Dendritic cell treated with granulocyte-macrophage colony-stimulating factor and Interleukin-4, amounts not matched to agents 40 ng/mL and 50 ng/mL, for 4 days (primary cell): ENCODE data around the gene DCST1.

Source experiments
- H3K27ac Mint-ChIP-seq: one replicate; pipeline ENCODE4 v1.8.0; 2022; ENCODE audit warnings: mild to moderate bottlenecking, mixed read lengths
- H3K27me3 Mint-ChIP-seq: one replicate; pipeline ENCODE4 v1.8.0; 2022; ENCODE audit warnings: mild to moderate bottlenecking, mixed read lengths
- H3K36me3 Mint-ChIP-seq: one replicate; pipeline ENCODE4 v1.8.0; 2022; ENCODE audit warnings: low read depth, mixed read lengths
- H3K4me1 Mint-ChIP-seq: one replicate; pipeline ENCODE4 v1.8.0; 2022; ENCODE audit warnings: low read depth, mixed read lengths
- H3K4me3 Mint-ChIP-seq: one replicate; pipeline ENCODE4 v1.8.0; 2022; ENCODE audit warnings: mild to moderate bottlenecking, moderate library complexity, mixed read lengths
- H3K9me3 Mint-ChIP-seq: one replicate; pipeline ENCODE4 v1.8.0; 2022; ENCODE audit warnings: mixed read lengths
- intact Hi-C: fragments of 100-400 bp; cut with micrococcal nuclease; formaldehyde crosslinking; loops from one replicate; pipeline ENCODE4 v1.15.0; 2022

Gene DCST1

GRCh38 chr1:155005076-155006011 is 28.3 kb upstream of the DCST1 start:
- Mint-ChIP-seq H3K27me3 (no peaks in the 10 kb centered on the region), H3K36me3 (peaks cover 73% of the 10 kb centered on the region), H3K4me3 (peak overlapping the region; percentile 96), H3K4me1 (peaks cover 66% of the 10 kb centered on the region), H3K27ac (peak overlapping the region; percentile 100), H3K9me3 (no peaks in the 10 kb centered on the region)
- intact Hi-C loops, result loop anchor here (5.0 kb wide), 1 partner anchor 33 kb away; the partner anchor contains the start of genes CKS1B and SHC1

DNA sequence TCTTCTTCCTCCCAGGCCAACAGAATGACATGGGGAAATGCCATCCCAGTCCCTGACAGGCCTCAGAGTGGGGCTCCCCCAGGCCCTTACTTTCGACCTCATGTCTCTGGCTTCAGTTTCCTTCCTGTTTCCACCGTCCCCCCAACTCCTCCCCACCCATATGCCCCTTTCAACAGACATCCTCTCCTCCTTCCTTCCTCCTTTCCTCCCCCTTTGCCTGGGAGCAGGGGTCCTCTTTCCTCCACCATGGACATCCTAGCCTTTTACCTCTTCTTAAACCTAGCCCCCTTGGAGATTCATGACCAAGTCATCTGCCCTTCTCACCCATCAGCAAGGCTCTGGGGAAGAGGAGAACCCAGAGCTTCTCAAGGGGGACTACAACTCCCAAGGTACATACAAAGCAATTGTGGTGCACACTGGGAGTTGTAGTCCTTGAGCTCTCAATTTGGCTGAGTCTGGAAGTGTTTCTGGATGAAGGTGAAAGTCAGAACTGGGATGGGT is 27.0 kb upstream of the DCST1 start:
- peak overlapping the region; percentile 61 for H3K4me3 Mint-ChIP-seq
- no peaks in the 10 kb centered on the region for H3K9me3 Mint-ChIP-seq
- peak overlapping the region; percentile 100 for H3K27ac Mint-ChIP-seq
- intact Hi-C loops, result loop anchor here (5.0 kb wide), 1 partner anchor 34 kb away; the partner anchor contains the start of genes CKS1B and SHC1
- H3K36me3 Mint-ChIP-seq, result peaks cover 78% of the 10 kb centered on the region
- no peaks in the 10 kb centered on the region for H3K27me3 Mint-ChIP-seq
- H3K4me1 Mint-ChIP-seq, result peaks cover 78% of the 10 kb centered on the region

- Mint-ChIP-seq H3K4me1 (peaks cover 85% of the 10 kb centered on the region), H3K4me3 (peak overlapping the region; percentile 92)
Measured at GRCh38 chr1:155007251-155007828, 26.3 kb upstream of the DCST1 start.

GRCh38 chr1:155008015-155008941 is 25.3 kb upstream of the DCST1 start:
- Mint-ChIP-seq H3K36me3 (peaks cover 77% of the 10 kb centered on the region), H3K9me3 (no peaks in the 10 kb centered on the region), H3K4me1 (peaks cover 94% of the 10 kb centered on the region), H3K27ac (peak overlapping the region; percentile 100), H3K4me3 (peak overlapping the region; percentile 92), H3K27me3 (no peaks in the 10 kb centered on the region)
- intact Hi-C loops, result loop anchor here (5.0 kb wide), 1 partner anchor 36 kb away; the partner anchor contains the start of genes CKS1B and SHC1

More at GRCh38 chr1:155007251-155007828, 26.3 kb upstream of the DCST1 start:
- Mint-ChIP-seq H3K27ac (peak overlapping the region; percentile 100), H3K36me3 (peaks cover 76% of the 10 kb centered on the region), H3K27me3 (no peaks in the 10 kb centered on the region), H3K9me3 (no peaks in the 10 kb centered on the region)
- intact Hi-C loops, result loop anchor here (5.0 kb wide), 1 partner anchor 35 kb away; the partner anchor contains the start of genes CKS1B and SHC1

- Mint-ChIP-seq H3K9me3 (no peaks in the 10 kb centered on the region), H3K4me3 (peak overlapping the region; percentile 92)
- intact Hi-C loops, result loop anchor here (5.0 kb wide), 1 partner anchor 37 kb away; the partner anchor contains the start of genes CKS1B and SHC1
Measured at GRCh38 chr1:155009221-155009711, 24.4 kb upstream of the DCST1 start.

DNA sequence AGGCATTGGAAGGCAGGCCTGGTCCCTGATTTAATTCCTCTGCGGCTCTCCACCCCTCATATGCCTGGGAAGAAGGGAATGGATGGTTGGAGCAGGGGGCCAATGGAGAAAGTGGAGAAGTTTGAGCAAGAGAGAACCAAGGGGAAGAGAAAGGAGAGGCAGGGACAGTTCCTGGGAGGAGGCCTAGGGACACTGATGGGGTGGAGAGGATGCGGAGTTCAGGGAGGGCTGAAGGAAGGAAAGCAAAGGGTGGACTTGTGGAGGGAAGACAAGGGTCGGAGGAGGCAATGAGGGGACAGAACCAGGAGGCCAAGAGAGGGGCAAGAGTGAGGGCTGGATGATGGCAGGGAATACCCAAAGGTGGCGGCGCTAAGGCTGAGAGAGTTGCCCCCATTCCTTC is 23.9 kb upstream of the DCST1 start:
- Mint-ChIP-seq H3K4me1 (peaks cover 92% of the 10 kb centered on the region), H3K27ac (peak overlapping the region; percentile 100), H3K36me3 (peaks cover 79% of the 10 kb centered on the region), H3K9me3 (no peaks in the 10 kb centered on the region), H3K27me3 (no peaks in the 10 kb centered on the region), H3K4me3 (peak overlapping the region; percentile 92)
- intact Hi-C loops, result loop anchor here (5.0 kb wide), 1 partner anchor 37 kb away; the partner anchor contains the start of genes CKS1B and SHC1

More at GRCh38 chr1:155009221-155009711, 24.4 kb upstream of the DCST1 start:
- peaks cover 77% of the 10 kb centered on the region for H3K36me3 Mint-ChIP-seq
- H3K4me1 Mint-ChIP-seq, result peaks cover 96% of the 10 kb centered on the region
- H3K27ac Mint-ChIP-seq, result peak overlapping the region; percentile 100
- H3K27me3 Mint-ChIP-seq, result no peaks in the 10 kb centered on the region

- Mint-ChIP-seq H3K27me3 (no peaks in the 10 kb centered on the region), H3K4me1 (peaks cover 90% of the 10 kb centered on the region), H3K27ac (peak overlapping the region; percentile 100), H3K36me3 (peaks cover 85% of the 10 kb centered on the region), H3K9me3 (no peaks in the 10 kb centered on the region), H3K4me3 (peak overlapping the region; percentile 92)
- intact Hi-C loops, result no loop called here
Measured at GRCh38 chr1:155010211-155010918, 23.3 kb upstream of the DCST1 start.

- peak overlapping the region; percentile 92 for H3K4me3 Mint-ChIP-seq
- H3K27me3 Mint-ChIP-seq, result no peaks in the 10 kb centered on the region
- H3K36me3 Mint-ChIP-seq, result peaks cover 89% of the 10 kb centered on the region
- intact Hi-C loops, result no loop called here
- H3K27ac Mint-ChIP-seq, result peak overlapping the region; percentile 100
- peaks cover 90% of the 10 kb centered on the region for H3K4me1 Mint-ChIP-seq
- H3K9me3 Mint-ChIP-seq, result no peaks in the 10 kb centered on the region
Measured at GRCh38 chr1:155011004-155011416, 22.6 kb upstream of the DCST1 start.

GRCh38 chr1:155011437-155012025 is 22.1 kb upstream of the DCST1 start:
- Mint-ChIP-seq H3K4me3 (peak overlapping the region; percentile 92), H3K27ac (peak overlapping the region; percentile 100), H3K4me1 (peaks cover 90% of the 10 kb centered on the region), H3K9me3 (no peaks in the 10 kb centered on the region), H3K36me3 (peaks cover 89% of the 10 kb centered on the region), H3K27me3 (no peaks in the 10 kb centered on the region)
- intact Hi-C loops, result no loop called here

DNA sequence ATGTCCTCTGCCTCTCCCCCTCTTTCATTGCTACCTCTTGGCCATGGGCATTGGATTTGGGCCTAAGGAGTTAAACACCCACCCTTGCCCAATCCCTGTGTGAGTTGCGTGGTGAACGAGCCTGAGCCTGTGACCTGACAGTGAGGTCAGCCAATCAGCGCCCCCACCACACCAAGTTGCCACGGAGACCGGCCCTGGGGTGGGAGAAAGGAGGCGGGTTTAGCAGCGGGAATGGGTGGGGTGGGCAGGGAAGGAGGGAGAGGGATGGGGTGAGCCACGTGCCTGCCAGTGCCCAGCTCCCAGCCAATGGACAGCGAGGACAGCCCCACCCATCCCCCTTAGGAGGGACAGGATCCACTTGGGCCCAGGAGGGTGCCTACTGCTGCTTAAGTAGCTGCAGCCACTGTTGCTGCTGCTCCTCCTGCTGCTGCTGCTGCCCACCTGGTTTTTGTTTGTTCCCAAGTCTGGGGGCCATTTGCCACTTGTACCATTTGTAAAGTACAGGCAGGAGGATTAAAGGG is 21.5 kb upstream of the DCST1 start:
- H3K27me3 Mint-ChIP-seq, result no peaks in the 10 kb centered on the region
- H3K4me1 Mint-ChIP-seq, result peaks cover 90% of the 10 kb centered on the region
- intact Hi-C loops, result no loop called here
- H3K36me3 Mint-ChIP-seq, result peaks cover 90% of the 10 kb centered on the region
- peak overlapping the region; percentile 70 for H3K4me3 Mint-ChIP-seq
- peak overlapping the region; percentile 100 for H3K27ac Mint-ChIP-seq
- no peaks in the 10 kb centered on the region for H3K9me3 Mint-ChIP-seq

GRCh38 chr1:155012776-155013602 is 20.6 kb upstream of the DCST1 start:
- H3K4me1 Mint-ChIP-seq, result peaks cover 89% of the 10 kb centered on the region
- intact Hi-C loops, result no loop called here
- peak overlapping the region; percentile 70 for H3K4me3 Mint-ChIP-seq
- no peaks in the 10 kb centered on the region for H3K9me3 Mint-ChIP-seq
- H3K27me3 Mint-ChIP-seq, result no peaks in the 10 kb centered on the region
- H3K36me3 Mint-ChIP-seq, result peaks cover 92% of the 10 kb centered on the region
- peak overlapping the region; percentile 100 for H3K27ac Mint-ChIP-seq
